OCI-LY1 (cell line): ENCODE data around the gene LANCL1.

ENCODE experiments used
- H2AFZ ChIP-seq: fragments of 200-600 bp; sonication (generic), shearing (Covaris generic); 2 replicates; pipeline ENCODE4 v1.6.0; 2014; ENCODE audit warnings: antibody characterized with exemption, mild to moderate bottlenecking, low read length
- H3F3A ChIP-seq: fragments of 200-600 bp; sonication (generic), shearing (Covaris generic); 2 replicates; pipeline ENCODE4 v1.6.0; 2014; ENCODE audit warnings: mild to moderate bottlenecking, antibody characterized with exemption, low read length, moderate library complexity; ENCODE audit not compliant: insufficient read depth
- H3K27ac ChIP-seq: fragments of 200-600 bp; sonication (generic); 2 replicates; pipeline ENCODE4 v1.5.1; 2014; ENCODE audit warnings: low read length, mixed run types, mild to moderate bottlenecking, low read depth; ENCODE audit not compliant: poor library complexity, severe bottlenecking
- H3K27me3 ChIP-seq: fragments of 200-600 bp; sonication (generic); 2 replicates; pipeline ENCODE4 v1.6.0; 2014; ENCODE audit warnings: antibody characterized with exemption, mild to moderate bottlenecking, low read length, moderate library complexity; ENCODE audit not compliant: insufficient read depth
- H3K36me3 ChIP-seq: fragments of 200-600 bp; sonication (generic); 2 replicates; pipeline ENCODE4 v1.6.1; 2014; ENCODE audit warnings: mild to moderate bottlenecking, antibody characterized with exemption, low read length, moderate library complexity, mixed read lengths; ENCODE audit not compliant: insufficient read depth
- H3K4me1 ChIP-seq: fragments of 200-600 bp; sonication (generic); 2 replicates; pipeline ENCODE4 v1.5.1; 2014; ENCODE audit warnings: mild to moderate bottlenecking, low read length, moderate library complexity; ENCODE audit not compliant: insufficient read depth, severe bottlenecking
- H3K4me2 ChIP-seq: fragments of 200-600 bp; sonication (generic), shearing (Covaris generic); 2 replicates; pipeline ENCODE4 v1.6.1; 2014; ENCODE audit warnings: low read length
- H3K4me3 ChIP-seq: fragments of 200-600 bp; sonication (generic); 2 replicates; pipeline ENCODE4 v1.5.1; 2014; ENCODE audit warnings: low read length, low read depth, mild to moderate bottlenecking, mixed read lengths; ENCODE audit not compliant: poor library complexity, severe bottlenecking
- H3K79me2 ChIP-seq: fragments of 200-600 bp; shearing (Covaris generic); 2 replicates; pipeline ENCODE4 v1.6.1; 2016; ENCODE audit warnings: mixed run types, low read length, mixed read lengths; ENCODE audit not compliant: insufficient read depth
- H3K9ac ChIP-seq: fragments of 200-600 bp; sonication (generic), shearing (Covaris generic); 2 replicates; pipeline ENCODE4 v1.6.1; 2014; ENCODE audit warnings: mild to moderate bottlenecking, low read length, mixed read lengths
- H3K9me2 ChIP-seq: fragments of 200-600 bp; sonication (generic), shearing (Covaris generic); 2 replicates; pipeline ENCODE4 v1.6.1; 2014; ENCODE audit warnings: low read depth, mild to moderate bottlenecking, low read length, mixed read lengths
- H3K9me3 ChIP-seq: fragments of 200-600 bp; shearing (Covaris generic); 2 replicates; pipeline ENCODE4 v1.6.1; 2014; ENCODE audit warnings: low read length, mixed read lengths
- H4K20me1 ChIP-seq: fragments of 200-600 bp; sonication (generic), shearing (Covaris generic); 2 replicates; pipeline ENCODE4 v1.6.0; 2016; ENCODE audit warnings: mild to moderate bottlenecking, low read length; ENCODE audit not compliant: insufficient read depth
- CTCF ChIP-seq: fragments of 200-600 bp; sonication (generic), shearing (Covaris generic); IDR thresholded peaks from 2 replicates; pipeline ENCODE4 v1.5.1; 2017; ENCODE audit warnings: mild to moderate bottlenecking, antibody characterized with exemption, low read length, moderate library complexity, mixed read lengths
- EZH2 ChIP-seq: fragments of 200-600 bp; sonication (generic), shearing (Covaris generic); IDR thresholded peaks from 2 replicates; pipeline ENCODE4 v1.8.0; 2017; ENCODE audit warnings: borderline replicate concordance, mixed run types, mild to moderate bottlenecking, antibody characterized with exemption, low read length, moderate library complexity, mixed read lengths

The LANCL1 gene

GRCh38 chr2:210496512-210496911, 20.0 kb upstream of the LANCL1 start:
- no peak overlapping the region for H3K27ac ChIP-seq
- H3K4me1 ChIP-seq, result no peaks in the 10 kb centered on the region
- no peak overlapping the region for H3K4me2 ChIP-seq
- no peaks in the 10 kb centered on the region for H3K79me2 ChIP-seq
- no peaks in the 10 kb centered on the region for H3K9me2 ChIP-seq
- no peaks in the 10 kb centered on the region for H3F3A ChIP-seq
- no peaks in the 10 kb centered on the region for H3K36me3 ChIP-seq
- TF ChIP-seq EZH2 (no peak), CTCF (no peak)
- H3K9ac ChIP-seq, result no peak overlapping the region
- no peak overlapping the region for H3K4me3 ChIP-seq
- no peaks in the 10 kb centered on the region for H4K20me1 ChIP-seq
- H3K9me3 ChIP-seq, result no peaks in the 10 kb centered on the region
- H3K27me3 ChIP-seq, result no peaks in the 10 kb centered on the region
- H2AFZ ChIP-seq, result no peak overlapping the region

GRCh38 chr2:210493528-210493927, 17.0 kb upstream of the LANCL1 start:
- H3K4me1 ChIP-seq, result no peaks in the 10 kb centered on the region
- H3K79me2 ChIP-seq, result no peaks in the 10 kb centered on the region
- H3K36me3 ChIP-seq, result no peaks in the 10 kb centered on the region
- H2AFZ ChIP-seq, result no peak overlapping the region
- TF ChIP-seq CTCF (no peak), EZH2 (no peak)
- no peak overlapping the region for H3K4me3 ChIP-seq
- no peaks in the 10 kb centered on the region for H3K9me3 ChIP-seq
- H3K4me2 ChIP-seq, result no peak overlapping the region
- no peak overlapping the region for H3K27ac ChIP-seq
- H4K20me1 ChIP-seq, result no peaks in the 10 kb centered on the region
- no peaks in the 10 kb centered on the region for H3F3A ChIP-seq
- H3K9ac ChIP-seq, result no peak overlapping the region
- H3K9me2 ChIP-seq, result no peaks in the 10 kb centered on the region
- no peaks in the 10 kb centered on the region for H3K27me3 ChIP-seq

GRCh38 chr2:210481601-210482175, 5.1 kb upstream of the LANCL1 start:
- Histone ChIP-seq H3K9ac (no peak overlapping the region), H3K27me3 (no peaks in the 10 kb centered on the region; the same call in 1 of the 2 replicates), H3K4me2 (no peak overlapping the region), H3K4me3 (no peak overlapping the region), H4K20me1 (no peaks in the 10 kb centered on the region), H3K9me3 (no peaks in the 10 kb centered on the region), H3K36me3 (no peaks in the 10 kb centered on the region), H3F3A (no peaks in the 10 kb centered on the region), H3K9me2 (no peaks in the 10 kb centered on the region), H3K27ac (no peak overlapping the region), H3K79me2 (no peaks in the 10 kb centered on the region), H3K4me1 (peaks cover 9% of the 10 kb centered on the region), H2AFZ (no peak overlapping the region)
- no peak for TF ChIP-seq CTCF
- TF ChIP-seq EZH2, result no peak
